GM18868 (cell line): Measurements from ENCODE around the gene GPI.

Experiments used
- ATAC-seq: cut with Tn5 transposase; IDR thresholded peaks from one replicate; pipeline ENCODE4 v1.9.1; 2021; ENCODE audit warnings: mild to moderate bottlenecking, moderate library complexity; ENCODE audit not compliant: unreplicated experiment

The GPI gene

DNA sequence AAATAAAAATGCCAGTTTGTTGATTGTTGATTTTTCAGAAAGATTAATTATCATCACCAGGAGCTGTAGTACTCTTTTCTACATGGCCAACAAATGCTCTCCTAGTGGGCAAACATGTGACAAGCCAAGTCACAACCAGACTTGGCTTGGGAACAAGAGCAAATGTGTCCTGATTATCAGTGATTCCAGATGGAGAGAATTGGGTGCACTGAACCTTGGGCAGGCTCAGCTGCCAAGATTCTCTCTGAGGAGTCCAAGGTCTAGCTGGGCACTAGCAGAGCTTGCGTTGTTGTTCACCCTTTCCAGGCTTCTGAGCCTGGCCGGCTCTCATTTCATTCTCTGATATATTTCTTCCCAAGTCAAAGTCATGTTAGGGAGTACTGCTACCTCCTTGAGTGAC, 27.3 kb upstream of the GPI start:
- ATAC-seq, result no peak

GRCh38 chr19:34341935-34342680, 22.9 kb upstream of the GPI start:
- ATAC-seq, result no peak

DNA sequence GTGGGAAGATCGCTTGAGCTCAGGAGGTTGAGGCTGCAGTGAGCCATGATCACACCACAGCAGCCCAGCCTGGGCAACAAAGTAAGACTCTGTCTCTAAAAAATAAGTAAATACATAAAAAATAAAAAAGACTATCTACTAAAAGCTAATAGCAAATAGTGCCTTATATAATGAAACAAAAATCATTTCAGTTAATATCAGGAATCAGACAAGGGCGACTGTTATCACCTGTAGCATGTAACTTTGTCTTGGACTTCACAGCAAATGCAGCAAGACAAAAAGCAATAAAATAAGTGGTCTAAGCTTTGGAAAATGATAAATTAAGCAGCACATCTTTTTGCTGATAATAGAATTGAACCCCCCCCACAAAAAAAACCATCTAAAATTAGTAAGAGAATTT, 21.2 kb upstream of the GPI start:
- no peak for ATAC-seq

GRCh38 chr19:34345947-34346351, 19.0 kb upstream of the GPI start:
- no peak for ATAC-seq

DNA sequence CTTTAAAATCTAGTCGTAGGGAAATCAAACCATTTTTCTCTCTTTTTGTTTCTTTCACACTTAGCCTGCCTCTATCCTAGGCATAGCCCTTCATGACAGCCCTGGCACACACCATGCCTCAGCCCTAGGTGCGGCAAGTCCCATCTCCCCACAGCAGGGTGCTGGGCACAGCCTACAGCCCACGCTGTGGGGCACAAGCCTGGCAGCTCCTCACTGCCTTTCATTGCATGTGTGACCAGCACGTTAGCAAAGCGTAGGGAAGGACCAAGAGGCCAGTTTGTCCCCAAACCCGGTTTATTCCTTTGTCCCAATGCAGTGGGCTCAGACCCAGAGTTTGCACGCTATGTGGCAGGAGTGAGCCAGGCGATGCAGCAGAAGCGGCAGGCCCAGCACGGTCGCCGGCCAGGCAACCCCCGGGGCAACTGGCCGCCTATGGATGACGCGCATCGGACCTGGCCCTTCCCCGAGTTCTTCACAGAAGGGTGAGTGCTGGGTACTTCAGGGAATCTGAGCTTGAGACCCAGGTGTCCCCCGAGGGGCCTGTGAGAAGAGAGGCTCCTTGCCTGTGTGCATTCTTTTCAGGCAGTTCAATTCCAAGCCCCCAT, 17.3 kb upstream of the GPI start:
- no peak for ATAC-seq

DNA sequence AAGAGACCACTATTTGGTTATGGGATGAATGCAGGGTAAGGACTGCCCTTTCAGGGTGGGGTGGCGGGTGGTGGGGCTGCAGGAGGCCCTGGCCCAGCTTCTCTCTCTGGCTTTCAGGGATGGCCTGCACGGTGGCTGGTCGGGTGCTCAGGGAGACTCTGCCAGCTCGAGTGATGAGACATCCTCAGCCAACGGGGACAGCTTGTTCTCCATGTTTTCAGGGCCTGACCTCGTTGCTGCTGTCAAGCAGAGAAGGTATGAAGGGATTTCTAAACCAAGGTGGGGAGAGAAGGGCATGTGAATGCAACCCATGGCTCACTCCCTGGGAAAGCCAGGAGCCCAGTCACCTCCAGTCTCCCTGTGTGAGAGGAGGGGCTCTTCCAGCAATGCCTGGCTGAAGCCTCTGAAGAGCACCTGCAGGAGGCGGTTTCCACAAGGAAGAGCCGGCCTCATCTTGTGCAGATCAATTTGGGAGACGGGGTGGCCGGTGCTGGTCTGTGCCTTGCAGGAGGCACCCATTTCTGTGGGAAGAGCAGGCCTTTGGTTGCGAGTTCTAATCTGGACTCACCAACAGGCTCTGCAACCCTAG, 16.0 kb upstream of the GPI start:
- ATAC-seq, result no peak

DNA sequence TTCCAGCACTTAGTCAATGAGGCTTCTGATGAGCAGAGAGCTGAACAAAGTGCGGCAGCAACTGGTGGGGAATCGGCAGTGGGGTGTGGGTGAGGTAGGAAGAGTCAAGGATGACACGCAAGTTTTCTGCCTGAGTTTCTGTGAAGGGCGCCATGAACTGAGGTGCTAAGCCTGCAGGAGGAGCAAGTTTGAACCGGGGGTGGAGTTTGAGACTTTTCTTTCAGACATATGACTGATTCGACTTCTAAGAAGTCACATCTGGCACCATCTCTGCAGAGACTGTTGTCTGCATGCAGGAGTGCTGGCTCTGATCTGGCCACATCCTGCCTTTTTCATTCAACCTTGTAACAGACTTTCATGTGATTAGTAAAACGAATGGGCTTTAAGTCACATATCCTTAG, 14.8 kb upstream of the GPI start:
- no peak for ATAC-seq

- ATAC-seq, result no peak
Measured at GRCh38 chr19:34351382-34351826, 13.6 kb upstream of the GPI start.

DNA sequence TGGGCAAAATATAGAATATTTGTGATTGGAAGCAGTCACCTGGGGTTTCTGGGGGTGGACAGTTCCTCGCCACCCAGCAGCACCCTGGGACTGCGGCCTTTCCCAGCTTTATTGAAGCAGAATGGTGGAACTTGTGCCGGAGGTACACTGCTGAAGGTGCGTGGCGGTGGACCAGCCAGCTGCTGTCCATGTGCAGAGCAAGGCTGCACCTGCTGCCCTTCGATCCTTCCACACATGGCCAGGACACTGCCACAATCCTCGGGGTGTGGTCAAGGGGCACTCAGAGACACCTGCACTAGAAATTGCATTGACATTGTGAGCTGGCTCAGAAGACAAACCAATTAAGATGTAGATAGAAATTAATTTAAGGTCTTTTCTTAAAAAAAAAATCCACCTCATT, 11.4 kb upstream of the GPI start:
- no peak for ATAC-seq

DNA sequence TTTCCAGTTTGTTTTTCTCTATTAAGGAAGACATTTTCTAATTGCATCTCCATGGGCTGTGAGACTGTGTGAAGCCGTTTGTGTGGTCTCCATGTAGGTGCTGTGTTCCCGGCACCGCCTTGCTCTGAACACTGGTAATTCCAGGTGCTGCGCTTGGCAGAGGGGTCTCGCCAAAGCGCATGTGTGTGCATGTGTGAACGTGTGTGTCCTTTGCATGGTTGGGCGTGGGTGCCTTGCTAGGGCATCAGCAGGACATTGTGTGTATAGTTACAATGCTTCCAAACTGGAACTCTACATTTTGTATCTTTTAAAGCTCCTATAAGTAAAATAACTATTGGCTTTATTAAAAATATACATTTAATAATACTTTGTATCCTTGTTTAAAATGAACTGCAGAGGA, 9.8 kb upstream of the GPI start:
- ATAC-seq, result no peak

DNA sequence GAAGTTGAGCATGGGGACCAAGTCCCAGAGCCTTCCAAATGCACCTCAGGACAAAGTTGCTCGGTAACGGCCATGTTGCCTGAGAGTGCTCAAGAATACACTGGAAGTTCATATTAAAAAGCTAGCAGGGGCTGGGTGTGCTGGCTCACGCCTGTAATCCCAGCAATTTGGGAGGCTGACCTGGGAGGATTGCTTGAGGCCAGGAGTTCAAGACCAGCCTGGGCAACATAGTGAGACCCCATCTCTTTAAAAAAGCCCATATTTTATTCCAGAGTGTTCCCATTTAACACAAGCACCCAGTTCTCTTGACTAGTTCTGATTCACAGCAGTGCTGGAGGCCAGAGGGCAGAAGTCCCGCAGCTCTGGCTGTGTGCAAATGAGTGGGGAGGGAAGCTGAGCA, 8.1 kb upstream of the GPI start:
- no peak for ATAC-seq

GRCh38 chr19:34357431-34357830, 7.6 kb upstream of the GPI start:
- no peak for ATAC-seq

GRCh38 chr19:34359140-34359953, 5.6 kb upstream of the GPI start:
- peak; percentile 87 for ATAC-seq

GRCh38 chr19:34359954-34360315, 5.1 kb upstream of the GPI start:
- ATAC-seq, result no peak

GRCh38 chr19:34360354-34360909, 4.6 kb upstream of the GPI start:
- no peak for ATAC-seq

GRCh38 chr19:34362679-34363069, 2.3 kb upstream of the GPI start:
- no peak for ATAC-seq

GRCh38 chr19:34363094-34363493, 1.9 kb upstream of the GPI start:
- no peak for ATAC-seq

GRCh38 chr19:34363930-34364329, 1.1 kb upstream of the GPI start:
- ATAC-seq, result no peak

GRCh38 chr19:34364462-34364829, 550 bp upstream of the GPI start:
- no peak for ATAC-seq

DNA sequence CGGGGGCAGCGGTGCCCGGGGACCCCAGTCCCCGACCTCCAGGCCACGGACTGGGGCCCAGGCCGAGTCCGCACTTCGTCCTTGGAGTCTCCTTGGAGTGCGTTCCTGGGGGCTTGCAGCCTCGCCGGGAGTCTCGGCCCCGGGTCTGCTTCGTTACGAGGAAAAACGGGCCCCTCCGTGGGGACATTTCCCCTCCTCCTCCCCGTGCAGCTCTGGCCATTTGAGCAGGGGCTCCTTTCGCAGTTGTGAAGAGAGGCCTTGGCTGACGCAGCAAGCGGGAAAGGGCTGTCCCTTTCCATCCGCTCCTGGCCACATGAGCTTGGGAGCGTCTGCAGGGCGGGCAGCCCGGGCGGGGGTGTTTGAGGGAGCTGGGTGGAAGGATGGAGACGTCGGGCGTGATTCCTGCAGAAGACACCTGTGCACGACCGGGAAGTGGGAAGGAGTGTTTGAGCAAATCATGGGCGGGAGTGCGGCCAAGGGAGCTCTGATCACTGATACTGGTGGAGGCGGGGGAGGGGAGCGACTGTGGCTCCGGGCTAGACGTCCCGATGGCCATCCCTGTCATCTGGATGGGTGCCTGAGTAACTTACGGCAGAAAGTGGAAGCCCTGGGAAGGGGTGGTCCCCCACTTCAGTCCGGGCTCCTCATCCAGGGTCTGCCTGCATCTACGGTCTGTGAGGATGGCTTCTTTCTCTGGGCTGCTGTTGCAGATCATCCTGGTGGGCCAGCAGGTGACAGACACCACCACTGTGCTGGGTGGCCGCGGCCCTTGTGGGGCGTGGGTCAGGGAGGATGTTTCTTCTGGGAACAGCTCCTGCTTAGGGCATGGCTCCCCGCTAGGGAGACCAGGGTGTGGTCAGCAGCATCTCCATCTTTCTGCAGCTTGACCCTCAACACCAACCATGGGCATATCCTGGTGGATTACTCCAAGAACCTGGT, 736 bp downstream of the GPI start:
- no peak for ATAC-seq
